Endothelial cell of umbilical vein (primary cell): ENCODE data around the gene CSTA. TPM values are rescaled to one million over a fixed set of nuclear protein-coding genes. Genes with fewer than 3 reads are reported as not detected.

Experiments used
- BruUV-seq: library from RNA; stranded (reverse); fragments of 400-500 nt; replicated peaks from 2 replicates; lab custom pipeline; 2021; lab: Mats Ljungman, UMichigan
- CTCF ChIA-PET: fragments of 300-600, 350-600 bp; sonication (Branson Sonifier 250); formaldehyde crosslinking; loops from one replicate; lab custom pipeline; 2021; ENCODE audit warnings: antibody characterized with exemption, inconsistent platforms; lab: Charles Lee
- POLR2A ChIA-PET: fragments of 300-600, 350-600 bp; sonication (Branson Sonifier 250); formaldehyde crosslinking; loops from one replicate; lab custom pipeline; 2021; ENCODE audit warnings: antibody characterized with exemption, inconsistent platforms; lab: Charles Lee
- DNase-seq: peaks from one replicate; pipeline ENCODE4 v3.0.0-alpha.2; 2011; ENCODE audit warnings: low read depth, low spot score
- FAIRE-seq: peaks from 2 replicates; lab custom pipeline; 2011; peaks lifted over from hg19 to GRCh38; lab: Jason Lieb, UNC
- H2AFZ ChIP-seq: 2 replicates; pipeline ENCODE4 v1.6.0; 2012; ENCODE audit warnings: low read depth, low read length, control low read depth, inconsistent platforms
- H3K27ac ChIP-seq: 2 replicates; pipeline ENCODE4 v1.5.1; 2011; ENCODE audit warnings: low read depth, mild to moderate bottlenecking, control low read depth, low read length, moderate library complexity; ENCODE audit not compliant: insufficient read depth
- H3K27me3 ChIP-seq, 2 experiments: 2 replicates each; pipeline versions ENCODE4 v1.6.0 to v1.6.1; 2011; ENCODE audit warnings: low read length in 2 of 2, mixed read lengths in 1 of 2; ENCODE audit not compliant: control insufficient read depth in 2 of 2, insufficient read depth in 2 of 2
- H3K36me3 ChIP-seq, 2 experiments: 2 replicates in 1 of 2; 3 replicates in 1 of 2; pipeline ENCODE4 v1.5.1; 2011; ENCODE audit warnings: low read length in 2 of 2, mild to moderate bottlenecking in 1 of 2, moderate library complexity in 1 of 2; ENCODE audit not compliant: control insufficient read depth in 2 of 2, insufficient read depth in 2 of 2; ENCODE audit errors: extremely low read depth in 1 of 2
- H3K4me1 ChIP-seq: 3 replicates; pipeline ENCODE4 v1.5.1; 2011; ENCODE audit warnings: mild to moderate bottlenecking, low read length; ENCODE audit not compliant: control insufficient read depth, insufficient read depth; ENCODE audit errors: extremely low read depth
- H3K4me2 ChIP-seq: 2 replicates; pipeline ENCODE4 v1.6.1; 2011; ENCODE audit warnings: low read length, control low read depth, mixed read lengths; ENCODE audit not compliant: insufficient read depth
- H3K4me3 ChIP-seq, 3 experiments: fragments of 200-600 bp in 1 of 3; sonication (generic), shearing (Covaris generic) in 1 of 3; replicated peaks in 1 of 3; 2 replicates each; pipeline ENCODE4 v1.5.1; 2011 to 2016; ENCODE audit warnings: control low read depth in 3 of 3, low read length in 3 of 3, mild to moderate bottlenecking in 2 of 3, inconsistent platforms in 1 of 3, low read depth in 1 of 3, moderate library complexity in 1 of 3; ENCODE audit not compliant: insufficient read depth in 1 of 3
- H3K79me2 ChIP-seq: 2 replicates; pipeline ENCODE4 v1.6.0; 2012; ENCODE audit warnings: low read length, inconsistent platforms; ENCODE audit not compliant: control insufficient read depth, insufficient read depth
- H3K9ac ChIP-seq: replicated peaks from 2 replicates; pipeline ENCODE3; 2011; ENCODE audit warnings: low read length, control low read depth; ENCODE audit not compliant: insufficient read depth; ENCODE audit errors: extremely low read depth
- H3K9me1 ChIP-seq: replicated peaks from 3 replicates; pipeline ENCODE4 v1.6.0; 2011; ENCODE audit warnings: mild to moderate bottlenecking, low read length; ENCODE audit not compliant: control insufficient read depth, insufficient read depth; ENCODE audit errors: extremely low read depth
- H3K9me3 ChIP-seq: replicated peaks from 2 replicates; pipeline ENCODE4 v1.5.1; 2012; ENCODE audit warnings: low read length, inconsistent platforms; ENCODE audit not compliant: control insufficient read depth, insufficient read depth
- H4K20me1 ChIP-seq: replicated peaks from 2 replicates; pipeline ENCODE3; 2011; ENCODE audit warnings: mild to moderate bottlenecking, low read length; ENCODE audit not compliant: control insufficient read depth, insufficient read depth; ENCODE audit errors: extremely low read depth
- CTCF ChIP-seq, 2 donors: IDR thresholded peaks; 1 replicate in 1 of 2; 2 replicates in 1 of 2; pipeline ENCODE4 v1.5.1; 2011; ENCODE audit warnings: low read length in 2 of 2, mild to moderate bottlenecking in 2 of 2, moderate library complexity in 2 of 2, control low read depth in 1 of 2, inconsistent platforms in 1 of 2, low read depth in 1 of 2; ENCODE audit not compliant: insufficient read depth in 1 of 2; ENCODE audit errors: extremely low read depth in 1 of 2
- EZH2 ChIP-seq: IDR thresholded peaks from 2 replicates; pipeline ENCODE4 v1.6.1; 2012; ENCODE audit warnings: borderline replicate concordance, low read depth, mild to moderate bottlenecking, moderate library complexity, low read length, inconsistent platforms; ENCODE audit not compliant: severe bottlenecking
- FOS ChIP-seq: IDR thresholded peaks from 2 replicates; pipeline ENCODE4 v1.6.1; 2011; ENCODE audit warnings: mild to moderate bottlenecking, low read length, moderate library complexity, borderline replicate concordance; ENCODE audit not compliant: insufficient read depth
- GATA2 ChIP-seq: IDR thresholded peaks from 2 replicates; pipeline ENCODE4 v1.7.0; 2011; ENCODE audit warnings: low read depth, mild to moderate bottlenecking, moderate library complexity, mixed read lengths, low read length; ENCODE audit not compliant: insufficient read length, insufficient read depth
- JUN ChIP-seq: IDR thresholded peaks from 2 replicates; pipeline ENCODE4 v1.6.1; 2011; ENCODE audit warnings: borderline replicate concordance, low read depth; ENCODE audit not compliant: insufficient read length, insufficient read depth
- MYC ChIP-seq: IDR thresholded peaks from one replicate; pipeline ENCODE4 v1.6.1; 2011; ENCODE audit warnings: mild to moderate bottlenecking, low read depth, low read length
- POLR2A ChIP-seq: IDR thresholded peaks from 2 replicates; pipeline ENCODE4 v1.6.1; 2012; ENCODE audit warnings: low read depth, mild to moderate bottlenecking, control low read depth, low read length
- POLR2AphosphoS5 ChIP-seq: IDR thresholded peaks from 2 replicates; pipeline ENCODE4 v1.6.1; 2012; ENCODE audit warnings: low read depth, mild to moderate bottlenecking, control low read depth, low read length, moderate library complexity; ENCODE audit not compliant: insufficient read depth
- dilution Hi-C: fragments of 300-500 bp; cut with MboI; formaldehyde crosslinking; loops from one replicate; pipeline ENCODE4 v1.15.0; 2019; ENCODE audit warnings: low sequenced_read_pairs; ENCODE audit not compliant: extremely low pct_ligation_motif_present
- intact Hi-C: fragments of 100-400 bp; cut with micrococcal nuclease; formaldehyde crosslinking; loops from one replicate; pipeline ENCODE4 v1.10.0; 2022
- polyA plus RNA-seq, 4 experiments: library from polyadenylated mRNA; depleted of rRNA in 3 of 4; stranded (reverse) in 3 of 4; unstranded in 1 of 4; fragments of >200 nt; gene quantifications; 2 replicates each; pipeline versions ENCODE4 v1.2.1 to v1.2.3, GENCODE V29; 2011 to 2012; ENCODE audit warnings: missing spikeins in 1 of 4
- total RNA-seq: library from RNA; stranded (reverse); gene quantifications from 2 replicates; pipeline ENCODE4 v1.2.3, GENCODE V29; 2021
- TF ChIP-seq, protein P1 (sequence below): IDR thresholded peaks from 2 replicates; pipeline ENCODE4 v1.6.1; 2011; ENCODE audit not compliant: insufficient read depth, insufficient read length

CSTA gene
- total and polyA plus RNA-seq, 2 donors (not counting 3 experiments of a cell fraction or from before 2014, with no cell fraction given), result not detected

DNA sequence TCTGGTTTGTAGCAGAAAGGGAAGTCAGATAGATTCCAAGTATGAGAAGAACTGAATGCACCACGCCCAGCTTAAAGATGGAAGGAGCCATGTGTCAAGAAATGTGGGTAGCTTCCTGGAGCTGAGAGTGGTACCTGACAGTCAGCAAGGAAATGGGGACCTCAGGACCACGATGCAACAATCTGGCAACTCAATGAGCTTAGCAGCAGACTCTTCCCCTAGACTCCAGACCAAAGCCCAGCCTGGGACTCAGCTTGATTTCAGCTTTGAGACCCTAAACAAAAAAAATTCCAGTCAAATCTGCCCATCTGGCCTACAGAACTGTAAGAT is 33.6 kb downstream of the CSTA start:
- Histone ChIP-seq H3K9me3 (no peaks in the 10 kb centered on the region), H3K9me1 (no peaks in the 10 kb centered on the region), H3K4me1 (no peaks in the 10 kb centered on the region), H2AFZ (no peak overlapping the region), H3K27ac (no peak overlapping the region), H3K36me3 (peaks cover under 1 to 3% of the 10 kb centered on the region in 2 experiments), H3K27me3 (no peaks in the 10 kb centered on the region), H3K9ac (no peak overlapping the region), H3K4me2 (no peak overlapping the region), H3K4me3 (no peak overlapping the region), H3K79me2 (no peaks in the 10 kb centered on the region), H4K20me1 (no peaks in the 10 kb centered on the region)
- dilution Hi-C loops (no loop called here), intact Hi-C loops (no loop called here)
- DNase-seq (no peak), FAIRE-seq (no peak)
- CTCF ChIA-PET, result no interaction called here
- TF ChIP-seq CTCF (IDR thresholded peaks at IDR 0.05; ENCODE audit: extremely low read depth in 1 of 2, insufficient read depth in 1 of 2, low read depth in 1 of 2, low read length in 2 of 2), result no peak
- POLR2A ChIA-PET, result no interaction called here
- BruUV-seq, result no TSS peak

- ChIA-PET POLR2A (no interaction called here), CTCF (interaction anchor here (1.2 kb wide), 1 partner anchor 12 kb away, joined by 3 read pairs; no protein-coding TSS in a partner anchor)
- FAIRE-seq, result no peak
Measured at GRCh38 chr3:122362026-122362425, 37.0 kb downstream of the CSTA start.

More at GRCh38 chr3:122362026-122362425, 37.0 kb downstream of the CSTA start:
- intact Hi-C loops, result no loop called here
- Histone ChIP-seq H3K4me2 (no peak overlapping the region), H4K20me1 (no peaks in the 10 kb centered on the region), H3K4me1 (no peaks in the 10 kb centered on the region), H3K27me3 (no peaks in the 10 kb centered on the region), H3K4me3 (no peak overlapping the region), H3K79me2 (no peaks in the 10 kb centered on the region), H3K36me3 (peaks cover 3 to 7% of the 10 kb centered on the region in 2 experiments), H3K9me1 (no peaks in the 10 kb centered on the region), H3K9me3 (no peaks in the 10 kb centered on the region), H3K9ac (no peak overlapping the region), H2AFZ (no peak overlapping the region), H3K27ac (no peak overlapping the region)
- TF ChIP-seq POLR2AphosphoS5 (no peak), EZH2 (no peak), JUN (no peak), CTCF (IDR thresholded peaks at IDR 0.05; ENCODE audit: extremely low read depth in 1 of 2, insufficient read depth in 1 of 2, low read depth in 1 of 2, low read length in 2 of 2) (no peak), FOS (no peak), GATA2 (no peak), MYC (no peak), POLR2A (no peak)
- TF ChIP-seq, protein P1, sequence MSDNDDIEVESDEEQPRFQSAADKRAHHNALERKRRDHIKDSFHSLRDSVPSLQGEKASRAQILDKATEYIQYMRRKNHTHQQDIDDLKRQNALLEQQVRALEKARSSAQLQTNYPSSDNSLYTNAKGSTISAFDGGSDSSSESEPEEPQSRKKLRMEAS, result no peak
- no TSS peak for BruUV-seq
- DNase-seq, result no peak
- dilution Hi-C loops, result no loop called here
